OCI-LY3 (cell line): ENCODE measurements around the gene PPM1K.
A peak's percentile ranks its signal among the peaks of the same experiment; 100 is the strongest.

Experiments
- H2AFZ ChIP-seq: fragments of 200-600, 300-600 bp; shearing (Covaris generic); 2 replicates; pipeline ENCODE4 v1.6.0; 2014; ENCODE audit warnings: antibody characterized with exemption, low read depth, low read length
- H3K27ac ChIP-seq: fragments of 200-600, 300-600 bp; sonication (generic); 2 replicates; pipeline ENCODE4 v1.5.1; 2014; ENCODE audit warnings: mild to moderate bottlenecking, low read length, moderate library complexity, mixed read lengths
- H3K27me3 ChIP-seq: fragments of 200-600, 300-600 bp; sonication (generic); 2 replicates; pipeline ENCODE4 v1.6.1; 2014; ENCODE audit warnings: low read depth, low read length, mixed read lengths
- H3K36me3 ChIP-seq: fragments of 200-600, 300-600 bp; sonication (generic); replicated peaks from 2 replicates; pipeline ENCODE3; 2014; ENCODE audit warnings: low read depth, low read length, mixed read lengths
- H3K4me1 ChIP-seq: fragments of 300-600, 200-600 bp; sonication (generic); 2 replicates; pipeline ENCODE4 v1.6.1; 2014; ENCODE audit warnings: low read length, mixed read lengths
- H3K4me2 ChIP-seq: fragments of 200-600, 300-600 bp; sonication (generic); 2 replicates; pipeline ENCODE4 v1.6.1; 2014; ENCODE audit warnings: low read length, mixed read lengths
- H3K4me3 ChIP-seq: fragments of 300-600, 200-600 bp; sonication (generic); 2 replicates; pipeline ENCODE4 v1.5.1; 2014; ENCODE audit warnings: antibody characterized with exemption, mild to moderate bottlenecking, low read length, moderate library complexity
- H3K79me2 ChIP-seq: fragments of 300-600, 200-600 bp; shearing (Covaris generic); 2 replicates; pipeline ENCODE4 v1.6.1; 2014; ENCODE audit warnings: mild to moderate bottlenecking, low read length, mixed read lengths
- H3K9ac ChIP-seq: fragments of 300-600, 200-600 bp; shearing (Covaris generic); 2 replicates; pipeline ENCODE4 v1.6.0; 2014; ENCODE audit warnings: mild to moderate bottlenecking, low read length, moderate library complexity
- H3K9me3 ChIP-seq: fragments of 200-600, 300-600 bp; shearing (Covaris generic); 2 replicates; pipeline ENCODE4 v1.6.1; 2014; ENCODE audit warnings: low read length, mixed read lengths; ENCODE audit not compliant: insufficient read depth
- H4K20me1 ChIP-seq: fragments of 200-600, 300-600 bp; sonication (generic); 2 replicates; pipeline ENCODE4 v1.6.1; 2016; ENCODE audit warnings: low read length, mixed read lengths; ENCODE audit not compliant: insufficient read depth
- CTCF ChIP-seq: fragments of 200-600, 300-600 bp; sonication (generic); IDR thresholded peaks from 2 replicates; pipeline ENCODE4 v1.5.1; 2014; ENCODE audit warnings: antibody characterized with exemption, low read length, low read depth
- EZH2phosphoT487 ChIP-seq: fragments of 200-600 bp; shearing (Covaris generic); IDR thresholded peaks from 2 replicates; pipeline ENCODE4 v1.6.1; 2018; ENCODE audit warnings: antibody characterized with exemption, mixed run types, low read depth

PPM1K gene

GRCh38 chr4:88295656-88296055 is 11.3 kb upstream of the PPM1K start:
- Histone ChIP-seq H3K9ac (no peak overlapping the region), H3K9me3 (no peaks in the 10 kb centered on the region), H3K36me3 (no peaks in the 10 kb centered on the region), H3K27ac (no peak overlapping the region), H3K4me1 (peaks cover 7% of the 10 kb centered on the region), H3K4me3 (no peak overlapping the region), H2AFZ (no peak overlapping the region), H3K27me3 (no peaks in the 10 kb centered on the region), H4K20me1 (no peaks in the 10 kb centered on the region), H3K79me2 (no peaks in the 10 kb centered on the region), H3K4me2 (no peak overlapping the region)
- TF ChIP-seq EZH2phosphoT487 (no peak), CTCF (no peak)

- Histone ChIP-seq H3K9ac (no peak overlapping the region), H3K36me3 (no peaks in the 10 kb centered on the region), H3K27ac (no peak overlapping the region), H3K4me2 (no peak overlapping the region), H3K4me3 (no peak overlapping the region), H3K79me2 (no peaks in the 10 kb centered on the region), H3K27me3 (no peaks in the 10 kb centered on the region), H3K9me3 (no peaks in the 10 kb centered on the region), H4K20me1 (no peaks in the 10 kb centered on the region), H3K4me1 (peaks cover 1% of the 10 kb centered on the region; the same call in 1 of the 2 replicates), H2AFZ (no peak overlapping the region)
- TF ChIP-seq EZH2phosphoT487, result no peak
- TF ChIP-seq CTCF, result no peak
Measured at GRCh38 chr4:88291003-88291402, 6.6 kb upstream of the PPM1K start.

GRCh38 chr4:88286897-88287296 is 2.5 kb upstream of the PPM1K start:
- Histone ChIP-seq H3K36me3 (no peaks in the 10 kb centered on the region), H3K27ac (no peak overlapping the region), H3K4me1 (peaks cover 25% of the 10 kb centered on the region)

GRCh38 chr4:88285235-88285653 is 883 bp upstream of the PPM1K start:
- Histone ChIP-seq H3K4me1 (peaks cover 40% of the 10 kb centered on the region), H3K9ac (peak overlapping the region; percentile 63)

More at GRCh38 chr4:88286897-88287296, 2.5 kb upstream of the PPM1K start:
- Histone ChIP-seq H3K9ac (no peak overlapping the region), H3K79me2 (peaks cover 17% of the 10 kb centered on the region), H3K4me2 (no peak overlapping the region), H3K4me3 (no peak overlapping the region), H3K9me3 (no peaks in the 10 kb centered on the region), H3K27me3 (no peaks in the 10 kb centered on the region), H4K20me1 (no peaks in the 10 kb centered on the region), H2AFZ (no peak overlapping the region)
- TF ChIP-seq CTCF (no peak), EZH2phosphoT487 (no peak)

More at GRCh38 chr4:88285235-88285653, 883 bp upstream of the PPM1K start:
- Histone ChIP-seq H3K4me3 (peak overlapping the region; percentile 88), H3K36me3 (peaks cover under 1% of the 10 kb centered on the region), H4K20me1 (no peaks in the 10 kb centered on the region), H3K27ac (peak overlapping the region; percentile 59), H2AFZ (peak overlapping the region; percentile 54), H3K79me2 (peaks cover 34% of the 10 kb centered on the region), H3K27me3 (no peaks in the 10 kb centered on the region), H3K9me3 (no peaks in the 10 kb centered on the region), H3K4me2 (peak overlapping the region; percentile 96)
- TF ChIP-seq CTCF (no peak), EZH2phosphoT487 (no peak)
